Bronchial epithelial cell (primary cell): ENCODE measurements around the gene ZC2HC1C. TPM values are rescaled to one million over a fixed set of nuclear protein-coding genes. Genes with fewer than 3 reads are reported as not detected.
"Not testable (repeated sequence)": the region's sequence is repeated elsewhere in the genome, so short reads cannot be mapped to it uniquely, and the experiment has no call there.

ENCODE experiments used
- DNase-seq: peaks from one replicate; pipeline ENCODE4 v3.0.0-alpha.2; 2010; ENCODE audit warnings: low read depth
- FAIRE-seq: peaks from 2 replicates; lab custom pipeline; 2011; peaks lifted over from hg19 to GRCh38; lab: Jason Lieb, UNC
- H3K27me3 ChIP-seq: 2 replicates; pipeline ENCODE4 v1.5.1; 2011; ENCODE audit warnings: low read length; ENCODE audit not compliant: control insufficient read depth, insufficient read depth
- H3K36me3 ChIP-seq: 2 replicates; pipeline ENCODE4 v1.5.1; 2011; ENCODE audit warnings: low read length; ENCODE audit not compliant: control insufficient read depth, insufficient read depth
- H3K4me3 ChIP-seq: 2 replicates; pipeline ENCODE4 v1.5.1; 2011; ENCODE audit warnings: mild to moderate bottlenecking, low read depth, low read length, control low read depth
- CTCF ChIP-seq: IDR thresholded peaks from 2 replicates; pipeline ENCODE4 v1.5.1; 2011; ENCODE audit warnings: mild to moderate bottlenecking, moderate library complexity, low read length, control low read depth, inconsistent platforms; ENCODE audit not compliant: insufficient read depth, severe bottlenecking
- total RNA-seq: library from RNA; depleted of rRNA; stranded (reverse); fragments of >200 nt; gene quantifications from 2 replicates; pipeline ENCODE4 v1.2.1, GENCODE V29; 2014

The ZC2HC1C gene
- total RNA-seq, 1 donor from 2014 or later, result 0.53 TPM

DNA sequence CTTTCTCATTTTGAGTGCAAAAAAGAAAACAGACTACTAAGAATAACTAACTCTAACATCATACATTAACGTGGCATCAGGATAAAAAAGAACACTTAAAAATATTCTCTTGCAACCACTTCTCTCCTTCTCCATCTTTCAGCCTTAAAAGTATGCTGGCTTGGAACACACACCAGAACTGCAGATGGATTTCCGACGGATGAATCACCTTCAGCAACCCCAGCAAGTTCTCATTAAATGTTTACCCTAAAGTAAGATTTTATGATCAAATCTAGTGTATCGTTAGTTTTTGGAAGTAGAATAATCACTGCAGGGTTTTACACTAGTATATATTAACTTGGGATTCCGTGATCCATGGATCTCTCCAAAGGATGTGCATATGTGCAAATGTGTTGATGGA is 56.2 kb downstream of the ZC2HC1C start:
- TF ChIP-seq CTCF, result no peak

GRCh38 chr14:75126121-75126544 is 56.7 kb downstream of the ZC2HC1C start:
- Histone ChIP-seq H3K27me3 (no peaks in the 10 kb centered on the region), H3K36me3 (peaks cover 1% of the 10 kb centered on the region), H3K4me3 (peak overlapping the region; percentile 69)
- no peak for TF ChIP-seq CTCF
- DNase-seq, result peak; percentile 7
- FAIRE-seq, result no peak

More for the DNA sequence above, 56.2 kb downstream of the ZC2HC1C start:
- FAIRE-seq (no peak), DNase-seq (peak; percentile 50)
- H3K4me3 ChIP-seq, result peak overlapping the region; percentile 69
- no peaks in the 10 kb centered on the region for H3K27me3 ChIP-seq
- no peaks in the 10 kb centered on the region for H3K36me3 ChIP-seq

DNA sequence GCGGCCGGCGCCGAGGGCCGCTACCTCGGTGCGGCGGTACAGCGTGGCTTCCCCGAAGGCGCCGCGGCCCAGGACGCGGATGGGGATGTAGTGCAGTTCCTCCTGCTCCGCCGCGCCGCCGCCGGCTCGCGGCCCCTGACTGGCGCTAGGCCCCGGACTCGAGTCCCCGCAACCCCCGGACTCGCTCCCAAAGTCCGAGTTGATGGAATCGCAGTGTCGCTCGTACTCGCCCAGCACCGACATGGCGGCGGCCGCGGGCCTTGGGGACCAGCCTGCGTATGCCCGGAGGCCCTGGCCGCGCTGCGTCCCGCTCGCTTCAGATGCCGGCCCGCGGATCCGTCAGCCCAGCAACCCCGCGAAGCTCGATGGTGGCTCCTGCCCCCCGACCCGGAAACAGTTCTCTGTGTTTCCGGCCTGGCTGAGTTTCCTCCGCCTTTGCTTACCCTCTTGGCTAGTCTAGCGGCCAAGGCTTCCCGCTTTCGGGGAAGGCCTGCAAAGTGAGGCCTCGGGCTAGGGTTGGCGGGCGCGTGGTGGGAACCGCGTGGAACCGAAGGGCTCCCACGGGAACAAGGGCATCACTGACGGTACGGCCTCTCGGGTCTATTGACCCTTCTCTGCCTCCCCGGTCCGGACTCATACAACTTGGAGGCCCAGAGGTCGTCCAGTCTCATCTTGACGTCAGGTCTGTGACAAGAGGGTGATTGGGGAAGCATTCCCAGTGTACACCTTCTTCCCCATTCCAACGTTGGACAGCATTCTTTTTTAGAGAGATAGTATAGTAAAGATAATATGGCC is 57.4 kb downstream of the ZC2HC1C start, which contains the start of gene NEK9:
TSS of gene NEK9 (minus strand) at position 370 of the 795 bp plus-strand sequence. CDS start at position 243, 127 bp downstream.
- H3K27me3 ChIP-seq, result no peaks in the 10 kb centered on the region
- peak; percentile 65 for DNase-seq
- peak within 1 kb of the TSS; percentile 69 for H3K4me3 ChIP-seq
- FAIRE-seq, result no peak
- no peak for TF ChIP-seq CTCF
- peaks cover 1% of the 10 kb centered on the region for H3K36me3 ChIP-seq

- not testable (repeated sequence) for H3K36me3 ChIP-seq, DNase-seq, H3K27me3 ChIP-seq, FAIRE-seq
- peak overlapping the region; percentile 69 for H3K4me3 ChIP-seq
These were observed 58.0 kb downstream of the ZC2HC1C start for GRCh38 chr14:75127474-75127820.

DNA sequence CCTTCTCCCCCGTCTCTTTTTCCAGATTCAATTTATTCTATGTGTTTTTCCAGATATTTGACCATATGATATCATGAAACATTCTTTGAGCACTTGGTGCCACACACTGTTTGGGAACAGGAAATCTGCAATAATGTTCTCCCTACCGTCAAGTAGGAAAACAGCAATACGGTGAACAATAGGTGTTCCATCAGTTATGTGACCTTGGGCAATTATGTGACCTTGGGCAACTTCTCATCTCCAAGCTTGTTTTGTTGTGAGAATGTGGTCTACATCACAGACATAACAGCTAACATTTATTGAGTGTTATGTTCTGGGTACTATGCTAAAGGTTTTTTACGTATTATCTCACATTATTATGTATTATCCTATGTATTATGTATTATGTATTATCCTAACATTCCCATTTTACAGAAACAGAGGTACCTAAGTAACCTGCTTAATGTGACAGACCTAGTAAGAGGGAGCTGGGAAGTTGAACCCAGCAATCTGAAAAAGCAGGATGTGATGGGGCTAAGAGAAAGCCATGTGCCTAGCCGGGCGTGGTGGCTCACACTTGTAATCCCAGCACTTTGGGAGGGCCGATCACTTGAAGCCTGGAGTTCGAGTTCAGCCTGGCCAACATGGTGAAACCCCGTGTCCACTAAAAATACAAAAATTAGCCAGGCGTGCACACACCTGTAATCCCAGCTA is 58.6 kb downstream of the ZC2HC1C start:
- DNase-seq (no peak), FAIRE-seq (no peak)
- Histone ChIP-seq H3K36me3 (peaks cover 2% of the 10 kb centered on the region), H3K4me3 (no peak overlapping the region), H3K27me3 (no peaks in the 10 kb centered on the region)
- TF ChIP-seq CTCF, result no peak

DNA sequence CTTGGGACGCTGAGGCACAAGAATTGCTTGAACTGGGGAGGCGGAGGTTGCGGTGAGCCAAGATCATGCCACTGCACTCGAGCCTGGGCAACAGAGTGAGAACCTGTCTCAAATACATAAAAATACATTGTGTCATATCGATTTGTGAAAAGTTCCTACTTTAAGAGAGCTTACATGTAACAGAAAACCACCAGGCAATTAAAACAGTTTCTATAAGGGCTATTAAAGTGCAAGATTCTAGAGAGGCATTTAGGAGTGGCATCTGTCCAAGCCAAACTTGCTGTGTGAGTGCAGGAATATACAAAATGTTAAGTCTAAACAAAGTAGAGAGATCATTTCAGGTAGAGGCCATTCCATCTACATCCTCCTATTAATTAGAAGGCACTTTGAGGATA is 59.2 kb downstream of the ZC2HC1C start:
- no peak for FAIRE-seq
- Histone ChIP-seq H3K4me3 (no peak overlapping the region), H3K27me3 (no peaks in the 10 kb centered on the region), H3K36me3 (peaks cover 2% of the 10 kb centered on the region)
- no peak for DNase-seq
- no peak for TF ChIP-seq CTCF
